ENCODE measurements around the gene UFC1.

The UFC1 gene

GRCh38 chr1:161128591-161129420, 25.0 kb upstream of the UFC1 start:
- H3K27ac Mint-ChIP-seq = no peak overlapping the region
- H3K27me3 Mint-ChIP-seq = no peaks in the 10 kb centered on the region
- H3K4me3 Mint-ChIP-seq = no peak overlapping the region
- H3K4me1 Mint-ChIP-seq = peaks cover 52% of the 10 kb centered on the region
- no peaks in the 10 kb centered on the region for H3K9me3 Mint-ChIP-seq
- H3K36me3 Mint-ChIP-seq = peaks cover 30% of the 10 kb centered on the region
- no peak for ATAC-seq

- Mint-ChIP-seq H3K27ac (no peak overlapping the region), H3K36me3 (peaks cover 25% of the 10 kb centered on the region), H3K27me3 (no peaks in the 10 kb centered on the region), H3K4me3 (no peak overlapping the region), H3K4me1 (peaks cover 55% of the 10 kb centered on the region), H3K9me3 (no peaks in the 10 kb centered on the region)
- no peak for ATAC-seq
These were observed 23.5 kb upstream of the UFC1 start for GRCh38 chr1:161130266-161130665.

GRCh38 chr1:161131523-161132409, 22.0 kb upstream of the UFC1 start:
- no peak overlapping the region for H3K27ac Mint-ChIP-seq
- H3K4me1 Mint-ChIP-seq = peaks cover 48% of the 10 kb centered on the region

GRCh38 chr1:161132410-161133219, 21.2 kb upstream of the UFC1 start, which contains the start of gene DEDD:
TSS of gene DEDD (minus strand) at chr1:161132667. CDS start at chr1:161124462, 8,205 bp downstream.
- no peaks in the 10 kb centered on the region for H3K27me3 Mint-ChIP-seq
- H3K4me1 Mint-ChIP-seq = peaks cover 41% of the 10 kb centered on the region
- H3K27ac Mint-ChIP-seq = no peak within 1 kb of the TSS
- no peaks in the 10 kb centered on the region for H3K9me3 Mint-ChIP-seq
- H3K4me3 Mint-ChIP-seq = no peak within 1 kb of the TSS
- ATAC-seq = peak; percentile 97
- H3K36me3 Mint-ChIP-seq = peaks cover 6% of the 10 kb centered on the region

More at GRCh38 chr1:161131523-161132409, 22.0 kb upstream of the UFC1 start:
- ATAC-seq = no peak
- Mint-ChIP-seq H3K9me3 (no peaks in the 10 kb centered on the region), H3K4me3 (no peak overlapping the region), H3K27me3 (no peaks in the 10 kb centered on the region), H3K36me3 (peaks cover 13% of the 10 kb centered on the region)

GRCh38 chr1:161133220-161133740, 20.5 kb upstream of the UFC1 start:
- Mint-ChIP-seq H3K9me3 (no peaks in the 10 kb centered on the region), H3K36me3 (peaks cover 6% of the 10 kb centered on the region)
- ATAC-seq = peak; percentile 5

GRCh38 chr1:161137881-161138280, 15.9 kb upstream of the UFC1 start:
- Mint-ChIP-seq H3K4me1 (peaks cover 18% of the 10 kb centered on the region), H3K4me3 (no peak overlapping the region), H3K27me3 (no peaks in the 10 kb centered on the region), H3K9me3 (no peaks in the 10 kb centered on the region), H3K27ac (peak overlapping the region; percentile 15), H3K36me3 (peaks cover 6% of the 10 kb centered on the region)
- ATAC-seq = no peak

More at GRCh38 chr1:161133220-161133740, 20.5 kb upstream of the UFC1 start:
- H3K27me3 Mint-ChIP-seq = no peaks in the 10 kb centered on the region
- H3K4me3 Mint-ChIP-seq = no peak overlapping the region
- peaks cover 36% of the 10 kb centered on the region for H3K4me1 Mint-ChIP-seq
- H3K27ac Mint-ChIP-seq = no peak overlapping the region

GRCh38 chr1:161138431-161138830, 15.3 kb upstream of the UFC1 start:
- Mint-ChIP-seq H3K4me3 (no peak overlapping the region), H3K27me3 (no peaks in the 10 kb centered on the region), H3K9me3 (no peaks in the 10 kb centered on the region), H3K36me3 (peaks cover 6% of the 10 kb centered on the region), H3K27ac (peak overlapping the region; percentile 15), H3K4me1 (peaks cover 18% of the 10 kb centered on the region)
- no peak for ATAC-seq

- H3K9me3 Mint-ChIP-seq = no peaks in the 10 kb centered on the region
- no peak overlapping the region for H3K4me3 Mint-ChIP-seq
- no peak overlapping the region for H3K27ac Mint-ChIP-seq
- H3K4me1 Mint-ChIP-seq = peaks cover 18% of the 10 kb centered on the region
- H3K27me3 Mint-ChIP-seq = no peaks in the 10 kb centered on the region
- H3K36me3 Mint-ChIP-seq = peaks cover 6% of the 10 kb centered on the region
- no peak for ATAC-seq
These were observed 14.0 kb upstream of the UFC1 start for GRCh38 chr1:161139766-161140165.

- Mint-ChIP-seq H3K27ac (no peak overlapping the region), H3K36me3 (no peaks in the 10 kb centered on the region), H3K9me3 (no peaks in the 10 kb centered on the region), H3K4me1 (peaks cover 13% of the 10 kb centered on the region), H3K4me3 (no peak overlapping the region), H3K27me3 (no peaks in the 10 kb centered on the region)
- no peak for ATAC-seq
These were observed 12.9 kb upstream of the UFC1 start for GRCh38 chr1:161140755-161141400.

GRCh38 chr1:161145832-161146231, 7.9 kb upstream of the UFC1 start:
- Mint-ChIP-seq H3K4me3 (no peak overlapping the region), H3K27ac (no peak overlapping the region), H3K36me3 (no peaks in the 10 kb centered on the region), H3K27me3 (no peaks in the 10 kb centered on the region), H3K9me3 (no peaks in the 10 kb centered on the region), H3K4me1 (no peaks in the 10 kb centered on the region)
- ATAC-seq = no peak

- peak overlapping the region; percentile 100 for H3K27ac Mint-ChIP-seq
- no peak for ATAC-seq
- H3K27me3 Mint-ChIP-seq = no peaks in the 10 kb centered on the region
- H3K4me1 Mint-ChIP-seq = peaks cover 18% of the 10 kb centered on the region
- H3K9me3 Mint-ChIP-seq = no peaks in the 10 kb centered on the region
- H3K4me3 Mint-ChIP-seq = peak overlapping the region; percentile 98
- peaks cover 21% of the 10 kb centered on the region for H3K36me3 Mint-ChIP-seq
These were observed 602 bp upstream of the UFC1 start for GRCh38 chr1:161153176-161153575.

- H3K27ac Mint-ChIP-seq = peak overlapping the region; percentile 85
- H3K27me3 Mint-ChIP-seq = no peaks in the 10 kb centered on the region
- H3K9me3 Mint-ChIP-seq = no peaks in the 10 kb centered on the region
- ATAC-seq = no peak
- H3K4me3 Mint-ChIP-seq = peak overlapping the region; percentile 45
- H3K36me3 Mint-ChIP-seq = peaks cover 38% of the 10 kb centered on the region
- peaks cover 54% of the 10 kb centered on the region for H3K4me1 Mint-ChIP-seq
These were observed 4.1 kb downstream of the UFC1 start for GRCh38 chr1:161157867-161158266.

- Mint-ChIP-seq H3K36me3 (peaks cover 44% of the 10 kb centered on the region), H3K9me3 (no peaks in the 10 kb centered on the region), H3K4me1 (peaks cover 60% of the 10 kb centered on the region)
These were observed 4.7 kb downstream of the UFC1 start for GRCh38 chr1:161158316-161159010.

More at GRCh38 chr1:161158316-161159010, 4.7 kb downstream of the UFC1 start:
- no peak for ATAC-seq
- H3K4me3 Mint-ChIP-seq = peak overlapping the region; percentile 18
- H3K27ac Mint-ChIP-seq = peak overlapping the region; percentile 85
- H3K27me3 Mint-ChIP-seq = no peaks in the 10 kb centered on the region
